Activated CD4-positive, alpha-beta T cell treated with anti-CD3 and anti-CD28 coated beads, Interleukin-2, amount 10 ng/mL, durations not matched to agents 24 days and 14 days (primary cell): Measurements from ENCODE around the gene P2RY6. TPM values are rescaled to one million over a fixed set of nuclear protein-coding genes. Genes with fewer than 3 reads are reported as not detected.

Source experiments
- DNase-seq: peaks from one replicate; pipeline ENCODE4 v3.0.0; 2022
- H3K27ac Mint-ChIP-seq: one replicate; pipeline ENCODE4 v1.8.0; 2022; ENCODE audit warnings: mild to moderate bottlenecking, mixed read lengths
- H3K27me3 Mint-ChIP-seq: one replicate; pipeline ENCODE4 v1.8.0; 2022; ENCODE audit warnings: mixed read lengths
- H3K36me3 Mint-ChIP-seq: one replicate; pipeline ENCODE4 v1.8.0; 2022; ENCODE audit warnings: low read depth, mild to moderate bottlenecking, mixed read lengths
- H3K4me1 Mint-ChIP-seq: one replicate; pipeline ENCODE4 v1.8.0; 2021; ENCODE audit warnings: mixed read lengths
- H3K4me3 Mint-ChIP-seq: one replicate; pipeline ENCODE4 v1.8.0; 2022; ENCODE audit warnings: mild to moderate bottlenecking, moderate library complexity, mixed read lengths
- H3K9me3 Mint-ChIP-seq: one replicate; pipeline ENCODE4 v1.8.0; 2021; ENCODE audit warnings: mixed read lengths
- intact Hi-C: fragments of 100-400 bp; cut with micrococcal nuclease; formaldehyde crosslinking; loops from one replicate; pipeline ENCODE4 v1.15.1; 2023
- total RNA-seq: library from RNA; stranded (reverse); gene quantifications from 2 replicates; pipeline ENCODE4 v1.2.3, GENCODE V29; 2022

P2RY6 gene
- total RNA-seq, 1 donor from 2014 or later, result not detected

DNA sequence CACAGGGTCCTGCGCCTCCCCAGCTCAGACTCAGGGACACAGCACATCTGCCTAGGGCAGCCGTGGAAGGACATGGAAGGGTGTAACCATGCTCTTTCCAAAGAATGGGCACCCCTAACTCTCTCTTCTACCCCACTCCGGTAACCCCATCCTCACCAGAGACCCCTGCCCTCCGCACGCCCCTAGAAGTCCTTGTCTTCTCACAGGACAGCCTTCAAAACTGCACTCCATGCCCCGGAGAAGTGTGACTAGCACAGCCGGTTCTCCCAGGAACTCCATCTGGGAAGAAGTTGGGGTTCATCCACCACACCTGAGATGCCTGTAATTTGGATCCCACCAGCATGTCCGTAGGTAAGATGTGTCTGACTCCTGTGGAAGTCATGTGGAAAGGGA is 29.0 kb upstream of the P2RY6 start:
- Mint-ChIP-seq H3K27me3 (peaks cover 11% of the 10 kb centered on the region), H3K9me3 (no peaks in the 10 kb centered on the region), H3K4me3 (no peak overlapping the region), H3K36me3 (no peaks in the 10 kb centered on the region), H3K27ac (no peak overlapping the region), H3K4me1 (peaks cover 2% of the 10 kb centered on the region)
- intact Hi-C loops, result loop anchor here (2.0 to 5.0 kb wide), 2 partner anchors 321 to 412 kb away; no protein-coding TSS in a partner anchor
- no peak for DNase-seq

DNA sequence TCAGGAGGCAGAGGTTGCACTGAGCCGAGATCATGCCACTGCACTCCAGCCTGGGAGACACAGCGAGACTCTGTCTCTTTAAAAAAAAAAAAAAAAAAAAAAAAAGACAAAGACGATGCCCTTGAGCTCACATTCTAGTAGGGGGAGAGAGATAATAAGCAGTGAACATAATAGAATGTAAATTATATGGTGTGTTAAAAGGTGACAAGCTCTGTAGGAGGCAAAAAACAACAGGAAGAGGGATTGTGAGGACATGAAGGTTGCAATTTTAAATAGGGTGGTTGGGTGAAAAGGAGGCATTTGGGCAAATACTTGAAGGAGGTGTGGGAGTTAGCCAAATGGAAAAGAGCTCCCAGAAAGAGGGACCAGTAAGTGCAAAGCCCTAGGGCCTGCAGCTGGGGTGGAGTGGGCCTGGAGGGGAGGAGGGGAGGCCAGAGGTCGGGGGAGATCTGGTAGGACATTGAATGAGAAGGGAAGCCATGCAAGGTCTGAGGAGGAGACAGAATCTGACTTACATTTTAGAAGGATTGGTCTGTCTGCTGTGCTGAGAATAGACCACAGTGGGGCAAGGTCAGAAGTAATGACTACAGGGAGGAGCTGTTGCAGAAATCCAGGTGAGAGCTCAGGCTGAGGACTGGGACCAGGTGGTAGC is 27.4 kb upstream of the P2RY6 start:
- Mint-ChIP-seq H3K4me1 (peaks cover 6% of the 10 kb centered on the region), H3K27ac (no peak overlapping the region), H3K36me3 (no peaks in the 10 kb centered on the region), H3K9me3 (no peaks in the 10 kb centered on the region), H3K27me3 (peaks cover 11% of the 10 kb centered on the region), H3K4me3 (no peak overlapping the region)
- intact Hi-C loops, result loop anchor here (5.0 kb wide), 1 partner anchor 322 kb away; no protein-coding TSS in a partner anchor
- DNase-seq, result no peak

DNA sequence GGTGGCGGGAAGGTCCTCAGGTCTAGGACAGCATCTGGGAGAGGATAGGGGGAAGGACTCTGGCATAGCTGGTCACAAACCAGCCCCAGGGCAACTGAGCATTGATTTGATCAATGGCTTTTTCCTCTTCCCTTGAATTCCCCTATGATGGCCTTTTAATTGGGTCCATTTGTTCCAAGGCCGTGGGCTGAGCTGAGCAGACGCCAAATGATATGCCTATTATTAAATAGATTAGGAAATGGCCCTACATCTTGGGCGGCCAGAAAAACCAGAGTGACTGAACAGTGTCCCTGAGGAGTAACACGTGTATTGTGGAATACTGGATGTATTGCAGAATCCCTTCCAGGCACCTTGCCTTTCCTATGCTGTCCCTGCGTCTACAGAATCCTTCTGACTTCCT is 26.7 kb upstream of the P2RY6 start:
- Mint-ChIP-seq H3K27ac (no peak overlapping the region), H3K36me3 (no peaks in the 10 kb centered on the region), H3K27me3 (peaks cover 11% of the 10 kb centered on the region), H3K4me1 (peaks cover 6% of the 10 kb centered on the region), H3K4me3 (no peak overlapping the region), H3K9me3 (no peaks in the 10 kb centered on the region)
- intact Hi-C loops, result no loop called here
- no peak for DNase-seq

DNA sequence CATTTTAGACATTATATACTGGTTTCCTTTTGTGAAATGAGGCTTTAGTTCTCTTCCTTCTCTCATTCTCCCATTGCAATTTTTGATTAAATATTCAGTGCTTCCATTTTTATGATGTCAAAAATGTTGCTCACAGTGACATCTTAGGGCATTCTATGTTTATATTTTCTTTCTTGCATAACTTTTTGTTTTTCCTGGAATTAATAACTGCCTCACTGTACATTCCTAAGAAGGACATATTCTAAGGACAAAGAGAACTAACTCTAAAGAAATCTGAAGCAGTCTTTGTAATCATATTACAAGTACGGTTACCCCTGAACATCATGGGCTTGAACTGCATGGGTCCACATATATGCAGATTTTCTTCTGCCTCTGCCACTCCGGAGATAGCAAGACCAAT is 25.8 kb upstream of the P2RY6 start:
- H3K27me3 Mint-ChIP-seq, result peaks cover 7% of the 10 kb centered on the region
- H3K36me3 Mint-ChIP-seq, result no peaks in the 10 kb centered on the region
- no peak overlapping the region for H3K27ac Mint-ChIP-seq
- no peak for DNase-seq
- H3K9me3 Mint-ChIP-seq, result no peaks in the 10 kb centered on the region
- no peak overlapping the region for H3K4me3 Mint-ChIP-seq
- intact Hi-C loops, result no loop called here
- peaks cover 6% of the 10 kb centered on the region for H3K4me1 Mint-ChIP-seq

DNA sequence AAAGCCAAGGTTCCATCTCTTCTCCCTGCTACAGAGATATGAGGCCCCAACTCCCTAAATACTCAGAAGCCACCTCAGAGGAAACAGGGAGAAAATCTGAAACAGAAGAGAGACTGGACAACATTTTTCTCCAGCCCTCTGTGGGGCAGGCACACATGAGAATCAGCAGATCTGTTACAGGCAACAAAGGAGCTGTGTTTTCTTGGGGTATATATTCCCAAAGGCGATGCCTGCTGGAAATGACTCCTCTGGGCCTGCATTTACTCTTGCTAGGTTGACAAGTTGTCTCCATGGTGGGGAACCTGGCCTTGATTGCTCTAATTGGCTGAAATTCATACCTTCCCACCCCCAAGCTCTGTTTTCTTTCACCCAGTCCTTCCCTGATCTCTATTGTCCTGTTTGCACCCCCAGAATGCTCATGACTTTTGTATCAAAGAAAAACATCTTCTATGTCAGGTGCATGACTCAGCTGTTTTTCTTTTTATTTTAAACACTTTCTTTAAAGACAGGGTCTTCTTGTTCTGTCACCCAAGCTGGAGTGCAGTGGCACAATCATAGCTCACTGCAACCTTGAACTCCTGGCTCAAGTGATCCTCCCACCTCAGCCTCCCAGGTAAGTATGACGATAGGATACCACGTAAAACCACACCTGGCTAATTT is 23.5 kb upstream of the P2RY6 start:
- no peak for DNase-seq
- intact Hi-C loops, result no loop called here
- Mint-ChIP-seq H3K9me3 (no peaks in the 10 kb centered on the region), H3K4me1 (peaks cover 6% of the 10 kb centered on the region), H3K4me3 (no peak overlapping the region), H3K27me3 (peaks cover 7% of the 10 kb centered on the region), H3K27ac (no peak overlapping the region), H3K36me3 (no peaks in the 10 kb centered on the region)

DNA sequence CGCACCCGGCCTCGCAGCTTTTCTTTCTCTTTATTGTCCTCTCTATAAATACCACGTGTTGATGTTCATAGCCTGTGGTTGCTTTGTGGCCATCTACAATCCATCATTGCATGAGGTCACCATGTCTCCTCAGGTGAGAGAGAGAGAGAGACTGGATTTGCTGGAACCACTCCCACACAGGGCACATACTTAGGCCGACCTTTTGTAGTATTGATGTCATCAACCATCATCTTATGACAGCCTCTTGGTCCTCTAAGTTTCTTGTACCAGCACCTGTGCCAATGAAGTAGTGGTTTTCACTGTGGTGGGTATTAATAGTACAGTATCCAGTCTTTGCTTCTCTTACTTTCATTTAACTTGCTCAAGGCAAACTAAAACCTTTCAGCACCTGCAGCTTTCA is 22.8 kb upstream of the P2RY6 start:
- no peak overlapping the region for H3K4me3 Mint-ChIP-seq
- no peak overlapping the region for H3K27ac Mint-ChIP-seq
- peaks cover 7% of the 10 kb centered on the region for H3K27me3 Mint-ChIP-seq
- no peaks in the 10 kb centered on the region for H3K9me3 Mint-ChIP-seq
- DNase-seq, result peak; percentile 69
- peaks cover 6% of the 10 kb centered on the region for H3K4me1 Mint-ChIP-seq
- H3K36me3 Mint-ChIP-seq, result no peaks in the 10 kb centered on the region
- intact Hi-C loops, result no loop called here

DNA sequence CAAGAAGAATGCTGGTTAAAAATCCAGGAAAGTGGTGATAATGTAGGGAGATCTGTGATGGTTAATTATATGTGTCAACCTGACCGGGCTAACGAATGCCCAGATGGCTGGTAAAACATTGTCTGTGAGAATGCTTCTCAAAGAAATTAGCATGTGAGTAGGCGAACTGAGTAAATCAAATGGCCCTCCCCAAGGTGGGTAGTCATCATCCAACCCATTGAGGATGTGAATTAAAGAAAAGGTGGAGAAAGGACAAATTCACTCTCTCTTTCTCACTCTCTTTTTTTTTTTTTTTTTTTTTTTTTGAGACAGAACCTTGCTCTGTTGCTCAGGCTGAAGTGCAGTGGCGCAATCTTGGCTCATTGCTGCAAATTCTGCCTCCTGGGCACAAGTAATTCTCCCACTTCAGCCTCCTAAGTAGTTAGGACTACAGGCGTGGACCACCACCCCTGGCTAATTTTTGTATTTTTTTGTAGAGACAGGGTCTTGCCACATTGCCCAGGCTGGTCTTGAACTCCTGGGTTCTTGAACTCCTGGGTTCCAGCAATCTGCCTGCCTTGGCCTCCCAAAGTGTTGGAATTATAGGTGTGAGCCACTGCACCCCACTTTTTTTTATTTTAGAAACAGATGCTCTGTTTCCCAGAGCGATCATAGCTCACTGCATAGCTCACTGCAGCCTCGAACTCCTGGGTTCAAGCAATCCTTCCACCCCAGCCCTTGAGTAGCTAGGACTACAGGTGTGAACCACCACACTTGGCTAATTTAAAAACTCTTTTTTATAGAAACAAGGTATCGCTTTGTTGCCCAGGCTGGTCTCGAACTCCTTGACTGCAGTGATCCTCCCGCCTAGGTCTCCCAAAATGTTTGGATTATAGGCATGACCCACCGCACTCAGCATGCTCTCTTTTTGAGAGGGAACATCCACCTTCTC is 22.0 kb upstream of the P2RY6 start:
- peaks cover 2% of the 10 kb centered on the region for H3K27me3 Mint-ChIP-seq
- intact Hi-C loops, result no loop called here

DNA sequence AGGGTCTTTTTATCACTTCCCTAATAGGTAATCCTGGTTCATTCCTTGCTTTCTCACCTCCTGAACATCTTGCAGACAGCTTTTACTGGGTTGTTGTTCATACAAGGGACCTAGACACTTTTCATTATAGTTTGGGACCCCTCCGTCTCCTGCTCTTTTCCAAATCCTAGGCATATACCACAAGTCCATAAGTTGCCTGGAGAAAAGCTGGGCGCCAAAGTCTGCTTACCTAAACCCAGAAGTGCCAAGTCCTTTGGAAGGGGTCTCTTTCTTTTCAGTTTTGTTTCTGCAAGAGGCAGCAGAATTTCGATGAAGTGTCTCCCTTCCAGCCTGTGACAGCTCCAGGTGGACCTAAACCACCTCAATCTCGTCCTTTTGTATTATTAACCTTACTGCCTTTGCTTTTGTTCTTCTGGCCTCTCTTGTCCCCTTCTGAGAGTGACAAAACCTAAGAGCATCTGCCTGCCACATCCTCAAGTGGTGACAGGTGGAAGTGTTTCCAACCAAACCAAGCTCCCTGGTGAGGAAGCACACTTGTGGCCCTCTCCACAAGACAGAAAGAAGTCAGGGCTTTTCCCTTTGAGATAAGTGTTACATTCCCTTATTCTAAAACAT is 19.5 kb upstream of the P2RY6 start:
- Mint-ChIP-seq H3K9me3 (no peaks in the 10 kb centered on the region), H3K27me3 (no peaks in the 10 kb centered on the region), H3K27ac (no peak overlapping the region), H3K36me3 (no peaks in the 10 kb centered on the region), H3K4me3 (no peak overlapping the region), H3K4me1 (peaks cover 3% of the 10 kb centered on the region)
- peak; percentile 76 for DNase-seq
- intact Hi-C loops, result no loop called here

More for the DNA sequence above, 22.0 kb upstream of the P2RY6 start:
- Mint-ChIP-seq H3K4me3 (no peak overlapping the region), H3K36me3 (no peaks in the 10 kb centered on the region), H3K9me3 (no peaks in the 10 kb centered on the region), H3K27ac (no peak overlapping the region), H3K4me1 (peaks cover 6% of the 10 kb centered on the region)
- DNase-seq, result peak; percentile 67

DNA sequence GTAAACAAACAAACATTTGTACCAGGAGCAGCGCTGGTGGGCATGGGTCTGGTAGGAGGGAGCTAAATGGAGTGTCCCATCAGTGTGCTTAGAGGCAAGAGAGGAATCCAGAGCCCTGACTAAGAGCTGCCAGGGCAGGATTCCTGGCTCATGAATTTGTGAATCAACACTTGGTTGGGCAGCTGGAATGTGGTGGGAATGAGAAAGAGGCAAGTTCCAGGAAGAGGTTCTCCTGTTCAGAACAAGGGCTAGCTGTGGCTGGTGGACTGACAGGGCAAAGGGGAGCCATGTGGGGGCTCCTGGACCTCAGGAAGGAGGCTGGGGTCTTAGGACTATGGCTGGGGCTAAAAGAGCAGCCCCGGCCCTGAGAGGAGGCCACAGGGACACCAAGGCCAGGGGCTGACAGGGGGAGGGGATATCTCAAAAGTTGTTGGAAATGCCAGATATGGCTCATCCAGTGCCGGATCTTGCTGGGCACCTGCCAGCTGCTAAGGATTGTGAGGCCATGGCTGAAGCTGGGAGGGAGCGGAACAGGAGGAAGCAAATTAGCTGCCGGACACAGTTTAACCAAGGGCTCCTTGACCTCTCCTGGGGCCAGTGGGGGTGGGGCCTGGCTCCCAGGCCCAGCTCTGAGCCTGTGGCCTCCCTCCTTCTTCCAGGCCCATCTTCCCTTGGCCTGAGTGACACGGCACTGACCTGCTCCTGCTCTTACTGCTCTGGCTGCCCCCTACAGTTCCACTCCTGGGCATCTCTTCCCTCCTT is 14.6 kb upstream of the P2RY6 start:
- Mint-ChIP-seq H3K27me3 (peaks cover 8% of the 10 kb centered on the region), H3K9me3 (no peaks in the 10 kb centered on the region), H3K4me1 (no peaks in the 10 kb centered on the region), H3K27ac (no peak overlapping the region), H3K36me3 (no peaks in the 10 kb centered on the region), H3K4me3 (no peak overlapping the region)
- no peak for DNase-seq
- intact Hi-C loops, result no loop called here

DNA sequence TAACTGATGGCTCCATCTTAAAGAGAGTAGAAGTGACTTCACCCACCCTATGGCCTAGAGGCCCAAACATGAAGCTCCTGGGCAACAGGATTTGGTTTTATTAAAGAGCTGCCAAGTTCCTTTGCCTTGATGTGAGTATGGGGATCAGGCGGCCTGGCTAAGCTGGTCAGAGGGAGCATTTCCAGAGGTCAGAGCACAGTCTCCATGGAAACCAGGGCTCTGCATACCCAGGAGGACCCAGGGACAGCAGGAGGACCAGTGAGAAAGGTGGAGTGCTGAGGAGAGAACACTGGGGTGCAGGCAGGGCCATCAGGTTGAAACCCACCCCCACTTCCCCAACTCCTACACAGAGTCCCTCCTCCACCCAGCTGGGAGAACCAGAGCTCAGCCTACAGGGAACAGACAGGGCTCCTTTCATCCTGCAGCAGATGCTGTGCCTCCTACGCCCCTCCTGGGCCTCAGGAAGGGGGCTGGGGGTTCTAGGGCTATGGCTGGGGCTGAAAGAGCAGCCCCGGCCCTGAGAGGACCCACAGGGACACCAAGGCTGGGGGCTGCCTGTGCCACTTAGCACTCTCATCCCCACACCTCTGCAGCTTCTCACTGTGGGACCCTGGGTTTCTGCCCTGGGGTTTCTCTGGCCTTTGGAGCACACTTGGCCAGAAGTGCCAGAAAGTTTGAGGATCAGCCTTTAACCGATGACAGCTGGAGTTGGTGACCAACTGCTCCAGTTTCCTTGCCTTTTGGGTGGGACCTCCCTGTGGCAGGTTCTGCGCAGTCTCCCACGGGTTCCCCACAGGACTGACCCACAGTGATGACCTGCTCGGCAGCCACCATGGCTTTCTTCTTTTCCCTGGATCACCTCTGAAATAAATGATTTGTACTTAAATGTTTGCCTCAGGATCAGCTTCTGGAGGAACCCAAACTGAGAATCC is 13.8 kb upstream of the P2RY6 start:
- H3K4me1 Mint-ChIP-seq, result no peaks in the 10 kb centered on the region
- no peaks in the 10 kb centered on the region for H3K36me3 Mint-ChIP-seq
- no peaks in the 10 kb centered on the region for H3K9me3 Mint-ChIP-seq
- intact Hi-C loops, result no loop called here
- DNase-seq, result no peak
- no peak overlapping the region for H3K4me3 Mint-ChIP-seq
- no peak overlapping the region for H3K27ac Mint-ChIP-seq
- peaks cover 15% of the 10 kb centered on the region for H3K27me3 Mint-ChIP-seq

DNA sequence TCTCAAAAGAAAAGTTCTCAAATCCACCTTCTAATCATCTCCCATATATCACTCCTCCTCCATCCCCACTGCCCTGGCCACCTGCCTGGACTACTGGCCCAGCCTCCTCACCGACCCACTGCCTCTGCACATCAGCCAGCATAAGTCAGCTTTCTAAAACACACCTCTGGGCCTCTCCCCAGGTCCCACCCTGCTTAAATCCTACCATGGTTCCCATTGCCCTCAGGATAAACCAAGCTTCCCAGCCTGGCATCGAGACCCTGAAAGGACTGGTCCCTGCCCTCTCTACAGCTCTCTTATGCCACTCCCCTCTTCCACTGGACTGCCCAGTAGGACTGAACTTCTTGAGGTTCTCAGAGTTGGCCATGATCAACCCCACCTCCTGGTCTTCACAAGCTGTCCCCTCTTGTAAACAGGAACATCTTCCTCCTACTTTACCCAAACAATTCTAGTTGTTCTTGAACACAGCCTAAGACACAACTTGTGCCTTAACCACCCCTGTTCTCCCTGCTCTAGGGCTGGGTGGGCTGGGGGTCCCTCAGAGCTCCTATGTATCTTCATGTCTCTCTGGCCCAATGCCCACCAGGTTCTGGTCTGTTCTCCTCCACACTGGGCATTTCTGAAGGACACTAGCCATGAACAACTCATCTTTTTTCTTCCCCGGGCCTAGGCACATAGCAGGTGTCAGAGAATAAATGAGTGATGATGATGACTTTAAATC is 12.6 kb upstream of the P2RY6 start:
- no peak overlapping the region for H3K4me3 Mint-ChIP-seq
- peaks cover 23% of the 10 kb centered on the region for H3K27me3 Mint-ChIP-seq
- H3K27ac Mint-ChIP-seq, result no peak overlapping the region
- no peaks in the 10 kb centered on the region for H3K36me3 Mint-ChIP-seq
- intact Hi-C loops, result no loop called here
- no peaks in the 10 kb centered on the region for H3K4me1 Mint-ChIP-seq
- no peak for DNase-seq
- no peaks in the 10 kb centered on the region for H3K9me3 Mint-ChIP-seq

DNA sequence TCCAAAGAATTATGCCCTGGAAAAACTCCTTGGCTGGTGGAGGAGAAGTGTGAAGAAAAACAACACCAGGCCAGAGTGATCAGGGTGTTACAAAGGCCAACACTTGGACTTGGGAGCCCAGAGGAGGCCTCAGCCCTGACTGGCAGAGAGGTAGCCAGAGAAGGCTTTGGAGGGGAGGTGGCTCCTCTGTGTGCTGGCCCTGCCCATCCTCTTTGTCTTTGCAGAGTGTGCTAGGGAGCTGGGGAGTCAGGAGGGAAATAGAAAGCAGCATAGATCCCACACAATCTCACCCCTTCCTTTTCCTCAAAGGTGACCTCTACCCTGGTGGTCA is 12.0 kb upstream of the P2RY6 start:
- DNase-seq, result no peak
- no peaks in the 10 kb centered on the region for H3K9me3 Mint-ChIP-seq
- peaks cover 28% of the 10 kb centered on the region for H3K27me3 Mint-ChIP-seq
- H3K4me1 Mint-ChIP-seq, result no peaks in the 10 kb centered on the region
- no peak overlapping the region for H3K4me3 Mint-ChIP-seq
- intact Hi-C loops, result no loop called here
- H3K36me3 Mint-ChIP-seq, result no peaks in the 10 kb centered on the region
- H3K27ac Mint-ChIP-seq, result no peak overlapping the region
